ENCODE data around the gene LRFN4. TPM values are rescaled to one million over a fixed set of nuclear protein-coding genes. Genes with fewer than 3 reads are reported as not detected.

Gene LRFN4
- total and polyA plus RNA-seq, 2 of the 13 experiments (the other 11 are each of a cell fraction or from before 2014, with no cell fraction given), result 1.3 to 6.8 TPM

DNA sequence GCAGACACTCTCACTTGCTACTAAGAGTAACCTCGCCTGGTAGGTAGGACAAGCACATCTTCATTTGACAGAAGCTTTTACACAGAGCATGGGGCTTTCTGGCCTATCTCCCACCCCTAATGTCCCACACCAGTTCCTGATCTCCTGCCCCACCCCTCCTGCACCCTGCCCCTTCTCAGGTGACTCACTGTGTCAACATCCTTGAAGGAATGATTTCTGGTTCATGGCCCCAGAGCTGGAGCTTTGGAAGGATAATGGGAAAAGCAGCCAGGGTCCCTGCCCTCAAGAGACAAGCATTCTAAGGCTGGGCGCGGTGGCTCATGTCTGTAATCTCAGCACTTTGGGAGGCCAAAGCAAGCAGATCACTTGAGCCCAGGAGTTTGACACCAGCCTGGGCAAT lies 47.2 kb downstream of the LRFN4 start:
- no peaks in the 10 kb centered on the region for H3K27me3 ChIP-seq (ENCODE audit: control insufficient read depth in 1 of 2, insufficient read depth in 2 of 2, low read length in 2 of 2)
- FAIRE-seq (no peak), DNase-seq (ENCODE audit: low spot score) (no peak), ATAC-seq (no peak)
- POLR2A ChIA-PET, result interaction anchor here (0.8 to 1.5 kb wide), 3 partner anchors 13 to 67 kb away, joined by 3 to 5 read pairs (median 3); partner anchors contain the start of gene PC
- peak overlapping the region in 1 of 3 experiments; percentile 4; a peak in 1 of 6 replicates for H3K4me3 ChIP-seq (replicated peaks in 1 of 3; ENCODE audit: insufficient read depth in 1 of 3, low read depth in 2 of 3, low read length in 3 of 3)
- H2AFZ ChIP-seq (ENCODE audit: low read length), result no peak overlapping the region
- no peak overlapping the region for H3K9ac ChIP-seq (ENCODE audit: insufficient read depth, low read depth, low read length)
- H3K9me3 ChIP-seq (ENCODE audit: low read length), result no peaks in the 10 kb centered on the region
- CTCF ChIA-PET (ENCODE audit: low intra/inter-chr PET ratio, low total read pairs), result no interaction called here
- TF ChIP-seq, protein P1, sequence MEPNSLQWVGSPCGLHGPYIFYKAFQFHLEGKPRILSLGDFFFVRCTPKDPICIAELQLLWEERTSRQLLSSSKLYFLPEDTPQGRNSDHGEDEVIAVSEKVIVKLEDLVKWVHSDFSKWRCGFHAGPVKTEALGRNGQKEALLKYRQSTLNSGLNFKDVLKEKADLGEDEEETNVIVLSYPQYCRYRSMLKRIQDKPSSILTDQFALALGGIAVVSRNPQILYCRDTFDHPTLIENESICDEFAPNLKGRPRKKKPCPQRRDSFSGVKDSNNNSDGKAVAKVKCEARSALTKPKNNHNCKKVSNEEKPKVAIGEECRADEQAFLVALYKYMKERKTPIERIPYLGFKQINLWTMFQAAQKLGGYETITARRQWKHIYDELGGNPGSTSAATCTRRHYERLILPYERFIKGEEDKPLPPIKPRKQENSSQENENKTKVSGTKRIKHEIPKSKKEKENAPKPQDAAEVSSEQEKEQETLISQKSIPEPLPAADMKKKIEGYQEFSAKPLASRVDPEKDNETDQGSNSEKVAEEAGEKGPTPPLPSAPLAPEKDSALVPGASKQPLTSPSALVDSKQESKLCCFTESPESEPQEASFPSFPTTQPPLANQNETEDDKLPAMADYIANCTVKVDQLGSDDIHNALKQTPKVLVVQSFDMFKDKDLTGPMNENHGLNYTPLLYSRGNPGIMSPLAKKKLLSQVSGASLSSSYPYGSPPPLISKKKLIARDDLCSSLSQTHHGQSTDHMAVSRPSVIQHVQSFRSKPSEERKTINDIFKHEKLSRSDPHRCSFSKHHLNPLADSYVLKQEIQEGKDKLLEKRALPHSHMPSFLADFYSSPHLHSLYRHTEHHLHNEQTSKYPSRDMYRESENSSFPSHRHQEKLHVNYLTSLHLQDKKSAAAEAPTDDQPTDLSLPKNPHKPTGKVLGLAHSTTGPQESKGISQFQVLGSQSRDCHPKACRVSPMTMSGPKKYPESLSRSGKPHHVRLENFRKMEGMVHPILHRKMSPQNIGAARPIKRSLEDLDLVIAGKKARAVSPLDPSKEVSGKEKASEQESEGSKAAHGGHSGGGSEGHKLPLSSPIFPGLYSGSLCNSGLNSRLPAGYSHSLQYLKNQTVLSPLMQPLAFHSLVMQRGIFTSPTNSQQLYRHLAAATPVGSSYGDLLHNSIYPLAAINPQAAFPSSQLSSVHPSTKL (CRISPR knock-in tag; IDR thresholded peaks at IDR 0.05), result 0 out of 2 replicates have a peak, but pooled peaks have one; percentile 3
- TF ChIP-seq ZNF768 (CRISPR knock-in tag; IDR thresholded peaks at IDR 0.05) (no peak), FOXA1 (IDR thresholded peaks at IDR 0.05) (no peak), FOXA1 (CRISPR knock-in tag; IDR thresholded peaks at IDR 0.05) (0 out of 2 replicates have a peak, but pooled peaks have one; percentile 14), ZNF776 (CRISPR knock-in tag; IDR thresholded peaks at IDR 0.05) (no peak), FOSL2 (CRISPR knock-in tag; IDR thresholded peaks at IDR 0.05) (peak; percentile 78), EZH2 (conservative IDR thresholded peaks at IDR 0.05; ENCODE audit: low read depth, low read length) (no peak), FOXA3 (CRISPR knock-in tag; IDR thresholded peaks at IDR 0.05) (0 out of 2 replicates have a peak, but pooled peaks have one; percentile 31), FOSL1 (CRISPR knock-in tag; IDR thresholded peaks at IDR 0.05; ENCODE audit: borderline replicate concordance) (peak; percentile 57; the same call in 1 of the 2 replicates), ZNF552 (CRISPR knock-in tag; IDR thresholded peaks at IDR 0.05; ENCODE audit: borderline replicate concordance) (no peak), XBP1 (CRISPR knock-in tag; IDR thresholded peaks at IDR 0.05) (no peak)
- intact Hi-C loops (cut with micrococcal nuclease; ENCODE audit: unreplicated experiment), result no loop called here
- peaks cover 66% of the 10 kb centered on the region for H3K79me2 ChIP-seq (ENCODE audit: insufficient read depth, low read length)
- peak overlapping the region; percentile 38 for H3K4me2 ChIP-seq (ENCODE audit: low read depth, low read length)
- H3K27ac ChIP-seq (ENCODE audit: extremely low read length, insufficient read depth, low read length), result peak overlapping the region; percentile 35
- 91% methylated on average over 3 of the region's 3 CpGs for WGBS (ENCODE audit: low lambda C conversion rate)
- no peaks in the 10 kb centered on the region for H3K36me3 ChIP-seq (replicated peaks in 1 of 2; ENCODE audit: control insufficient read depth in 1 of 2, insufficient read depth in 2 of 2, low read length in 2 of 2)
- BruUV-seq (replicated peaks), result no TSS peak
- peaks cover 80% of the 10 kb centered on the region for H3K4me1 ChIP-seq (ENCODE audit: insufficient read depth, low read length)
- no peaks in the 10 kb centered on the region for H4K20me1 ChIP-seq (ENCODE audit: insufficient read depth, low read length)
- in situ Hi-C loops (cut with HindIII; ENCODE audit: extremely low pct_ligation_motif_present, low pct_unique_long_range_greater_than_20kb), result no loop called here
